Fibroblast of mammary gland (primary cell): ENCODE results near the gene CAPN15.

ENCODE experiments used
- DNase-seq: peaks from one replicate; pipeline ENCODE4 v3.0.0-alpha.2; 2010; ENCODE audit warnings: low read depth
- H3K4me3 ChIP-seq: 2 replicates; pipeline ENCODE4 v1.5.1; 2011; ENCODE audit warnings: low read depth, mild to moderate bottlenecking, low read length, moderate library complexity; ENCODE audit not compliant: control insufficient read depth
- CTCF ChIP-seq: conservative IDR thresholded peaks from 2 replicates; pipeline ENCODE4 v1.5.1; 2011; ENCODE audit warnings: low read depth, low read length, inconsistent platforms; ENCODE audit not compliant: control insufficient read depth, insufficient read depth

Gene CAPN15

GRCh38 chr16:516301-516700 lies 11.2 kb upstream of the CAPN15 start:
- no peak overlapping the region for H3K4me3 ChIP-seq
- DNase-seq: no peak
- no peak for TF ChIP-seq CTCF

- no peak for DNase-seq
- TF ChIP-seq CTCF: no peak
- no peak overlapping the region for H3K4me3 ChIP-seq
Observed at GRCh38 chr16:518858-519257, 8.7 kb upstream of the CAPN15 start.

DNA sequence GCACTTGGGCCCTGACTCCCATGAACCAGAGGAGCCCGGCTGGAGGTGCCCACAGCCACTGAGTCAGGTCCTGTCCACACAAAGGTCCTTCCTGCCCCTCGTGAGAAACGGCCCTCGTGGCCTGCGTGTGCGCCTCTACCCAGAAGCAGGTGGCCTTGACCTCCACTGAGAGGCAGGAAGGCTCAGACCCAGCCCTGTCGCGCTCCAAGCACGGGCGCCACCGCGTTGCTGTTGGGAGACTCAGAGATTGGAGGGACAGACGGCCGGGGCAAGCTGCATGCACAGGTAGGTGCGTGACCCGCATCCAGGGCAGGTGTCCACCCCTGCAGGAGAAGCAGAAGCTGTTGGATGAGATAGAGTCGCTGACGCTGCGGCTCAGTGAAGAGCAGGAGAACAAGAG lies 8.1 kb upstream of the CAPN15 start:
- no peak overlapping the region for H3K4me3 ChIP-seq
- DNase-seq: no peak
- TF ChIP-seq CTCF: no peak

DNA sequence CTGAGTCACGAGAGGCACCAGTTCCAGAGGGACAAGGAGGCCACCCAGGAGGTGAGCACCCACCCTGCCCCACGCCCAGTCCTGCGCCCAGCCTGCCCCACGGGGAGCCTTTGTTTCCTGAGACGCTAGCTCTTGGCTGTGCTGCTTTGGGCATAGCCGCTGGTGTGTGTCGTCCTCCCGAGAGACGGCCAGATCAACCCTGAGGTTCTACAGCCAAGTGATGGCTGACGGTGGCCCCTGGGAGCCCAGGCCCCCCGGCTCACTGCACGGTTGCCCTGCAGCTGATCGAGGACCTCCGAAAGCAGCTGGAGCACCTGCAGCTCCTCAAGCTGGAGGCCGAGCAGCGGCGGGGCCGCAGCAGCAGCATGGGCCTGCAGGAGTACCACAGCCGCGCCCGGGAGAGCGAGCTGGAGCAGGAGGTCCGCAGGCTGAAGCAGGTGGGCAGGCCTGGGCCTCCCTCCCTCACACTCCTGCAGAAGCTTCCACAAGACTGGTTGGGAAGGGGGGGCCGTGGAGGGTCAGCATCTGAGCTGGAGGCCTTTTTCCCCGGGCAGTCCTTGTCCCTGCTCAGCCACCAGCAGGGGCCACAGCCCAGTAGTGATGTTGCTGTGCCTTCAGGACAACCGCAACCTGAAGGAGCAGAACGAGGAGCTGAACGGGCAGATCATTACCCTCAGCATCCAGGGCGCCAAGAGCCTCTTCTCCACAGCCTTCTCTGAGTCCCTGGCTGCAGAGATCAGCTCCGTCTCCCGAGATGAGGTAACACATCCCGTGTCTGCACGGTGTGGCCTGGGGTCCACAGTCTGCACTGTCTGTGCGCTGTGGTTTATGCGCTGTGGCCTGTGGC lies 7.4 kb upstream of the CAPN15 start:
- DNase-seq: no peak
- no peak overlapping the region for H3K4me3 ChIP-seq
- TF ChIP-seq CTCF: no peak

DNA sequence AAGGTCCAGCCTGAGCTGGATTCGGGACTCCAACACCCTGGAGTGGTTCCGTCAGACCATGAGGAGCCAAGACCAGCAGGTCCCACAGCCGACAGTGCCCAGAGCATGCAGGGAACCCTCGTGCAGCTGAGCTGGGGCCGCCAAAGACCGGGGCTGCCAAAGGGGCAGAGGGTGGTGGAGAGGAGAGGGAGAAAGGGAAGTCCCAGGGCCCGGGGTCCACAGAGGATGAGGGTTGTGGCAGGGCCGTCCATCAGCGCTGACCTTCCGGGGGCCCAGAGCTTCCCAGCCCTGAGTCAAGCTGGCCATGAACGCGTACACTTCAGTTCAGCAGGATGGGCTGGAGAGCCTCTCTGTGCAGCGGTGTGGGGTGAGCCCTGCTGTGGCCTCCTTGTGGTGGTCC lies 6.7 kb upstream of the CAPN15 start:
- DNase-seq: no peak
- TF ChIP-seq CTCF: no peak
- no peak overlapping the region for H3K4me3 ChIP-seq

DNA sequence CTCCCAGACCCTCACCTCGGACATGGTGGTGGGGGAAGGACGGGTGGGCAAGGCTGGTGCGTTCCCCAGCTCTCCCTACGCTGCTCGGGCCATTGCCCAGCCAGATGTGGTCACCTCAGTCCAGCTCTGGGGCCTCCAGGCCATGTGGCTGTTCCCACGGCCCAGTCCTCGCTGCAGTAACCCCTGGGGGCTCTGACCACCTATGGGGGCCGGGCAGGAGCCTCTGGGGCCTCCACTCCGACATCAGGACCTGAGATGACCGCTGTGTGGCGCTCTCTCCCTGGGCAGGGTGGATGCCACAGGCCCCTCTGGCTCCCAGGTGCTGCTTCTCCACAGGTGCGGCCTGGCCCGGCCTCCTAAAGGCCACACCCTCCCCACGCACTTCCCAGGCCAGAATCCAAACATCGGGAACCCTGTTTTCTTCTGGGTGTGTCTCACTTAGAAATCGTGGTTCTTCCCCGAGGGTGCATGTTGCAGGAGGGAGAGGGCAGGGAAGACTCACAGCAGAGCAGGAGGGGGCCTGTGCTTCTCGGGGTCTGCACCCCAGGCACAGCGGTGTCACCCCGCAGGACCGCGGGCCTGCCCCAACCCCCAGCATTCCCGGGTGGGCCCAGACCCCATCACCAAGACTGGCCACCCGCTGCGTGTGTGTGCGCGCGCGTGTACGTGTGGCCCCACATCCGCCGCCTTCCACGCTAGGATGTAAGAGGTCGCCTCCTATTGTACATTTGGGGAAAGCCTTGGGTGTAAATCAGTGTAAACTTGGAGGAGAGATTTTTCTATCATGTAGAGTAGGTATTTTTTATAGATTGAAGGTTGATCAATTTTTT lies 5.9 kb upstream of the CAPN15 start:
- H3K4me3 ChIP-seq: no peak overlapping the region
- TF ChIP-seq CTCF: no peak
- DNase-seq: no peak
